ENCODE measurements around the gene LPXN.
A peak's percentile ranks its signal among the peaks of the same experiment; 100 is the strongest.

Gene LPXN

GRCh38 chr11:58608331-58608730 is 32.7 kb upstream of the LPXN start:
- Histone ChIP-seq H3K9me3 (ENCODE audit: insufficient read depth, low read depth, low read length) (no peaks in the 10 kb centered on the region), H3K9me2 (replicated peaks; ENCODE audit: low read depth, low read length) (no peaks in the 10 kb centered on the region), H3K4me3 (ENCODE audit: low read length, poor library complexity, severe bottlenecking) (no peak overlapping the region), H3K79me2 (ENCODE audit: insufficient read depth, low read length) (peaks cover 75% of the 10 kb centered on the region), H3K27me3 (ENCODE audit: insufficient read depth, low read length, poor library complexity, severe bottlenecking) (no peaks in the 10 kb centered on the region), H2AFZ (ENCODE audit: low read length) (no peak overlapping the region), H3F3A (ENCODE audit: low read depth) (no peaks in the 10 kb centered on the region), H3K36me3 (ENCODE audit: insufficient read depth, low read length) (peaks cover 38% of the 10 kb centered on the region), H3K4me2 (ENCODE audit: low read depth, low read length, poor library complexity, severe bottlenecking) (no peak overlapping the region), H3K4me1 (ENCODE audit: insufficient read depth, low read length, poor library complexity, severe bottlenecking) (peaks cover 8% of the 10 kb centered on the region), H4K20me1 (ENCODE audit: insufficient read depth, low read length, poor library complexity, severe bottlenecking) (peaks cover 63% of the 10 kb centered on the region), H3K9ac (ENCODE audit: low read depth, low read length, poor library complexity, severe bottlenecking) (no peak overlapping the region)
- no peak for TF ChIP-seq EZH2phosphoT487 (IDR thresholded peaks at IDR 0.05; ENCODE audit: borderline replicate concordance)
- TF ChIP-seq CTCF (conservative IDR thresholded peaks at IDR 0.05; ENCODE audit: low read length): no peak

- Histone ChIP-seq H3K4me2 (ENCODE audit: low read depth, low read length, poor library complexity, severe bottlenecking) (no peak overlapping the region), H2AFZ (ENCODE audit: low read length) (no peak overlapping the region), H3K27me3 (ENCODE audit: insufficient read depth, low read length, poor library complexity, severe bottlenecking) (no peaks in the 10 kb centered on the region), H3K9me3 (ENCODE audit: insufficient read depth, low read depth, low read length) (no peaks in the 10 kb centered on the region), H3K4me3 (ENCODE audit: low read length, poor library complexity, severe bottlenecking) (no peak overlapping the region), H3K9me2 (replicated peaks; ENCODE audit: low read depth, low read length) (no peaks in the 10 kb centered on the region), H3K9ac (ENCODE audit: low read depth, low read length, poor library complexity, severe bottlenecking) (no peak overlapping the region), H4K20me1 (ENCODE audit: insufficient read depth, low read length, poor library complexity, severe bottlenecking) (peaks cover 76% of the 10 kb centered on the region), H3F3A (ENCODE audit: low read depth) (no peaks in the 10 kb centered on the region), H3K36me3 (ENCODE audit: insufficient read depth, low read length) (peaks cover 25% of the 10 kb centered on the region), H3K4me1 (ENCODE audit: insufficient read depth, low read length, poor library complexity, severe bottlenecking) (peaks cover 8% of the 10 kb centered on the region), H3K79me2 (ENCODE audit: insufficient read depth, low read length) (peaks cover 87% of the 10 kb centered on the region)
- TF ChIP-seq EZH2phosphoT487 (IDR thresholded peaks at IDR 0.05; ENCODE audit: borderline replicate concordance): no peak
- no peak for TF ChIP-seq CTCF (conservative IDR thresholded peaks at IDR 0.05; ENCODE audit: low read length)
Measured at GRCh38 chr11:58606930-58607714, 31.5 kb upstream of the LPXN start.

GRCh38 chr11:58600510-58600909 is 24.9 kb upstream of the LPXN start:
- TF ChIP-seq EZH2phosphoT487 (IDR thresholded peaks at IDR 0.05; ENCODE audit: borderline replicate concordance) (no peak), CTCF (conservative IDR thresholded peaks at IDR 0.05; ENCODE audit: low read length) (no peak)
- Histone ChIP-seq H3K4me3 (ENCODE audit: low read length, poor library complexity, severe bottlenecking) (no peak overlapping the region), H3K9me2 (replicated peaks; ENCODE audit: low read depth, low read length) (no peaks in the 10 kb centered on the region), H3K4me1 (ENCODE audit: insufficient read depth, low read length, poor library complexity, severe bottlenecking) (peaks cover 28% of the 10 kb centered on the region), H3K27me3 (ENCODE audit: insufficient read depth, low read length, poor library complexity, severe bottlenecking) (no peaks in the 10 kb centered on the region), H3K9ac (ENCODE audit: low read depth, low read length, poor library complexity, severe bottlenecking) (no peak overlapping the region), H3K79me2 (ENCODE audit: insufficient read depth, low read length) (peaks cover 99% of the 10 kb centered on the region), H3K9me3 (ENCODE audit: insufficient read depth, low read depth, low read length) (no peaks in the 10 kb centered on the region), H3K36me3 (ENCODE audit: insufficient read depth, low read length) (peaks cover 7% of the 10 kb centered on the region; the same call in 1 of the 2 replicates), H4K20me1 (ENCODE audit: insufficient read depth, low read length, poor library complexity, severe bottlenecking) (peaks cover 95% of the 10 kb centered on the region), H3F3A (ENCODE audit: low read depth) (no peaks in the 10 kb centered on the region), H3K4me2 (ENCODE audit: low read depth, low read length, poor library complexity, severe bottlenecking) (peak overlapping the region; percentile 12), H2AFZ (ENCODE audit: low read length) (no peak overlapping the region)
